Skeletal muscle cell (primary cell): ENCODE results near the gene CORT.
A peak's percentile ranks its signal among the peaks of the same experiment; 100 is the strongest.
"Not testable (repeated sequence)": the region's sequence is repeated elsewhere in the genome, so short reads cannot be mapped to it uniquely, and the experiment has no call there.

Experiments
- DNase-seq: peaks from one replicate; pipeline ENCODE4 v3.0.0-alpha.2; 2010; ENCODE audit warnings: low read depth
- H3K4me3 ChIP-seq: 2 replicates; pipeline ENCODE4 v1.5.1; 2011; ENCODE audit warnings: low read depth, mild to moderate bottlenecking, control low read depth, low read length, moderate library complexity

Gene CORT, protein sequence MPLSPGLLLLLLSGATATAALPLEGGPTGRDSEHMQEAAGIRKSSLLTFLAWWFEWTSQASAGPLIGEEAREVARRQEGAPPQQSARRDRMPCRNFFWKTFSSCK

DNA sequence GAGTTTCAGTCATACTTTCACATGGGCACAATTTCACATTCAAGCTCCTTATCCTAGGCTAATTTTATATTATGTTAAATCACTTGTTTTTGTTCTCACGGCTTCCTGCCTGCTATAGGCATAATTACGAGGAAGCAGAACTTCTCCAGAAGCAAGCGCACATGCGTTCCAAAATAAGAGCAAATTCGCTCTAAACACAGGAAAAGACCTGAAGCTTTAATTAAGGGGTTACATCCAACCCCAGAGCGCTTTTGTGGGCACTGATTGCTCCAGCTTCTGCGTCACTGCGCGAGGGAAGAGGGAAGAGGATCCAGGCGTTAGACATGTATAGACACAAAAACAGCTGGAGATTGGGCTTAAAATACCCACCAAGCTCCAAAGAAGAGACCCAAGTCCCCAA is at the start of gene CORT:
Gene CORT (plus strand): TSS at position 281 of the 400 bp plus-strand sequence. CDS start 193 bp downstream, outside the sequence.
- DNase-seq = no peak
- H3K4me3 ChIP-seq = no peak within 1 kb of the TSS

DNA sequence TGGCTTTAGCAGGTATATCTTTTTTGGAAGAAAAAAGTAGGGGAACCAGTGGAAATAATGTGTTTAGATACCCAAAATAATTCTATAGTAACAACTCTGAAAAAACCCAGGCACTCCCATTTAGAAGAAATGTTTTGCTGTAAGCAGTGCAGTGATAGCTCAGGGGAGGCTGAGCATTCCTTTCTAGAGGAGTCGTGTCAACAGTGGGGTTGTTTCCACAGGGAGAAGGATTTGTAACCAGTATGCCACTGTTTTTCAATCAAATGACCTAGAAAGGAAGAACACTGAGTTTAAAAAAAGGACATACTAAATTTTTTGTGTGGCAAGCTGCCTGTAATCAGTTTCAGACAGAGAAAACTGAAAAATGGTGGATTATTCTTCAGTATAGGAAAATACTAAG is 48.5 kb upstream of the CORT start:
- peak overlapping the region; percentile 94 for H3K4me3 ChIP-seq
- no peak for DNase-seq

DNA sequence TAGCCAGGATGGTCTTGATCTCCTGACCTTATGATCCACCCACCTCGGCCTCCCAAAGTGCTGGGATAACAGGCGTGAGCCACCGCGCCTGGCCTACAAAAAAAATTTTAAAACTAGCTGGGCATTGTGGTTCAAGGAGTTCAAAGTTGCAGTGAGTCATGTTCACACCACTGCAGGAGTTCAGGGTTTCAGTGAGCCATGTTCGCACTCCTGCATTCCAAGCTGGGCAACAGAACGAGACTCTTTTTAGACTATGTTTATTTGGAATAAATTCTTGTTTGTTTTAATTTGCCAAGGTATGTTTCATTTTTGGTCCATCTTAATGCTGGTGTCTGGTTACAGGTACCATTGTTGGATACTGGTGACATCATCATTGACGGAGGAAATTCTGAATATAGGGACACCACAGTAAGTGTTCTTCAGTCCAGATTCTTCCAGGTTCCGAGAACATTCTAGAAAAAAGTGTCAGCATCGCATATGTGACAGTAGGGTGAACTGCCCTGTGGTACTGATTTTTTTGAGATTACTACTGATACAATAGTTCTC is 47.0 kb upstream of the CORT start:
- no peak for DNase-seq
- H3K4me3 ChIP-seq = no peak overlapping the region

DNA sequence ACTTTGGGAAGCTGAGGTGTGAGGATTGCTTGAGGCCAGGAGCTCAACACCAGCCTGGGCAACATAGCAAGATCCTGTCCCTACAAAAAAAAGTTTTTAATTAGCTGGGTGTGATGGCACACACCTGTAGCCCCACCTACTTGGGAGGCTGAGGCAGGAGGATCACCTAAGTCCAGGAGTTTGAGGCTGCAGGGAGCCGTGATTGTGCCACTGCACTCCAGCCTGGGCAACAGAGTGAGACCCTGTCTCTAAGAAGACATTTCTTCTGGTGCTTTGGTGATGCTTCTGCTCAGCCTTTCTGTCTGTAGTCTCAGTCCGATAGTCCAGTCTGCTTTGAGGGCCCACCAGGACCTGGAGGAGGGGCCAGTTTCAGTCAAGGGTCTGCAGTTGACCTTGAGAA is 42.6 kb upstream of the CORT start:
- no peak overlapping the region for H3K4me3 ChIP-seq
- DNase-seq = no peak

DNA sequence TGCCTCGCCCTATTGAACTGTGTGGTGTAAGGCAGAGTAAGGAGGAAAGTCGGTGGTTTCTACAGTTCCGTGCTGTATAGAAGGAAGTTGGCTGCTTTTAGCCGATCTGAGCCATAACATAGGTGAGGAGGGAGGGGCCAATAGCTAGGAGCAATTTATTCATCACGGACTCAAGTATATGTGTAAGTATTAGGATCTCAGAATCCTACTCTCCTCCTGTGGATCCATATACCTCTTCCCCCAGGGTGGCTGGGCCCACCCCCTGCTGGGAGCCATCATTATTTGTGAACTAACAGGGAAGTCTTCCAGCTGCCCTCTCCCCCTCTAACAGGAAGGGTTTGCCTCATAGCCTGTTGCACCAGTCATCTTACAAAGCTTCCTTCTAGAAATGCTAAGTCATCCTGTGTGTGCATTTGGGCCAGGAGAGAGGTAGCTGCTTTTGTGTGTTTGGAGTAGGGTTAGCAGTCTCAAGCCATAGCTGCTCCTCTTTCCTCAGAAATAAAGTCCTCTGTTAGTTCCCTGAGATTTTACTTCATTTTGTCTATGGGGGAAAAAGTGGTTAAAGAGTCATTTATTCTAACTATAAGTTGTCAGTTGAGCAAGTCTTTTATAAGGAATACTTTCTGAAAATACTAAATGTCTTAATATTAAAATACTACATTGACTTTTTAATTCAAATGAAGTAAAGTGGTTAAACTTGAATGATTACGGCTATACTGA is 34.5 kb upstream of the CORT start:
- peak; percentile 75 for DNase-seq
- H3K4me3 ChIP-seq = no peak overlapping the region

DNA sequence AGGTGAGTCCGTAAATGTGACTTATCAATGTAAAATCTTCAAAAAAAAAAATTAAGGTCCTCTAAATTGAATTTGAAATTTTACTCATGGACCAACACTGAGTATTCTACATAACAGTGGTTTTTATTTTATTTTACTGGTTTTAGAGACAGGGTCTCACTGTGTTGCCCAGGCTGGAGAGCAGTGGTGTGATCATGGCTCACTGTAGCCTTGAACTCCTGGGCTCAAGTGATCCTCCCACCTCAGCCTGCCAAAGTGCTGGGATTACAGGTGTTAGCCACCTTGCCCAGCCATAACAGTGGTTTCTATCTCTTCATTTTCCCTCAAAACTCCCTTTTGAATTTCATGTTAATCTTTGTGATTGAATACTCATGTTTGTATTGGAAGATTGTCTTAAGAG is 33.9 kb upstream of the CORT start:
- DNase-seq, H3K4me3 ChIP-seq: not testable (repeated sequence)

DNA sequence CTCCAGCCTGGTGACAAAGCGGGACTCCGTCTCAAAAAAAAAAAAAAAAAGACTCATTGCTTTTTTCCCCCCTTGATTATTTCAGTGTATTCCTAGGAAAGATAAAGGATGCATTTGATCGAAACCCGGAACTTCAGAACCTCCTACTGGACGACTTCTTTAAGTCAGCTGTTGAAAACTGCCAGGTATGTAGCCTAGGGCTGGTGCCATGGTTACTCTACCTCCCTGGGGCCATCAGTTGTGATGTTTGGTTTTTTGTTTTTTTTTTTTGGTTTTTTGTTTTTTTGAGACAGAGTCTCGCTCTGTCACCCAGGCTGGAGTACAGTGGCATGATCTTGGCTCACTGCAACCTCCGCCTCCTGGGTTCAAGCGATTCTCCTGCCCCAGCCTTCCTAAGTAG is 31.1 kb upstream of the CORT start:
- not testable (repeated sequence) for H3K4me3 ChIP-seq, DNase-seq

DNA sequence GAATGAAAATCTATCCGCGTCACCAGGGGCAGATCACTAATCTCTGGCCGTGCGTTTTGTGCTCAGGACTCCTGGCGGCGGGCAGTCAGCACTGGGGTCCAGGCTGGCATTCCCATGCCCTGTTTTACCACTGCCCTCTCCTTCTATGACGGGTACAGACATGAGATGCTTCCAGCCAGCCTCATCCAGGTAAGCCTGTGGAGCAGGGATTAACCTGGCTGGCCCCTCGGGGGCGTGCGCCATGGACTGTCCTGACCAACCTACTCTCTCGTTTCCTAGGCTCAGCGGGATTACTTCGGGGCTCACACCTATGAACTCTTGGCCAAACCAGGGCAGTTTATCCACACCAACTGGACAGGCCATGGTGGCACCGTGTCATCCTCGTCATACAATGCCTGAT is 30.5 kb upstream of the CORT start:
- H3K4me3 ChIP-seq = no peak overlapping the region
- no peak for DNase-seq

DNA sequence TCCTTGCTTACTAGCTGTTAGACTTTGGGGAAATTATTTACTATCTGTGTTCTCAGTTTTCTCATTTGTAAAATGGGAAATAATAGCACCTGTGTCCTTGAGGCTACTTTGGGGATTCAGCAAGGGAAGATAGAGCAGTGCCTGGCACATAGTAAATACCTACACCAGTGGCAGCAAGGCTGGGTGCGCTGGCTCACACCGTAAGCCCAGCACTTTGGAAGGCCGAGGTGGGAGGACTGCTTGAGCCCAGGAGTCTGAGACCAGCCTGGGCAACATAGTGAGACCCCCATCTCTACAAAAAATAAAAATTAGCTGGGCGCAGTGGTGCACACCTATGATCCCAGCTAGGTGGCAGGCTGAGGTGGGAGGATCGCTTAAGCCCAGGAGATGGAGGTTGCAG is 28.2 kb upstream of the CORT start:
- H3K4me3 ChIP-seq = no peak overlapping the region
- no peak for DNase-seq

DNA sequence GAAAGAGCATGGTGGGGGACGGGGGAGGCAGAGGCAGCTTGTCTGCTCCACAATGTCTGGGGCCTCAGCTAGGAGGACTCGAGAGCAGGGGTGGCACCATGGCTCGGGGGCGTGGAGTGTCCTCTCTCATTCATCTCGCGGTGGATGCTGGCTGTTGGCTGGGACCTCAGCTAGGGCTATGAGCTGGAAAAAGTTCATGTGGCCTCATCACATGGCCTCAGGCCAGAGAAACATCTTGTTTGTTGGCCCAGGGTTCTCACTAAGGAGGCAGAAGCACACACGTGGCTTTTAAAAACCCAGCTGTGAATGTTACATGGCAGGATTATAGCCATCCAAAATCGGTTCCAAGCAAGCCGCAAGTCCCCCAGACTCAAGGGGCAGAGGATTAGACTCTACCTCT is 25.8 kb upstream of the CORT start:
- no peak for DNase-seq
- no peak overlapping the region for H3K4me3 ChIP-seq

DNA sequence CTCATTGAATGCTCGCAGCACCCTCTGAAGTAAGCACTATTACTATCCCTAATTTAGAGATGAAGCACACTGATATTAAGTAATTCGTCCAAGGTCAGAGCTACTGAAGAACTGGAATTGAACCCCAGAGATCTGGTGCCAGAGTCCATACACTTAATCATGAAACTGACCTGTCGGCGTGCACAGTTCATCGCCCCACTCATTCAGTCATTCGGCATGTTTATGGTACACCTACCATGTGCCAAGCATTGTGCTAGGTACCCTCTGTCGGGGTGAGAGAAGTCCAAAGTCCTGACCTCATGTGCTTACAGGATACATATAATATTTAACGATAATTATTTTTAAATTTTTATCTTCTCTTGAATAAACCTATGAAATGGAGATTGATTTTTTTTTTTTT is 25.2 kb upstream of the CORT start:
- no peak for DNase-seq

DNA sequence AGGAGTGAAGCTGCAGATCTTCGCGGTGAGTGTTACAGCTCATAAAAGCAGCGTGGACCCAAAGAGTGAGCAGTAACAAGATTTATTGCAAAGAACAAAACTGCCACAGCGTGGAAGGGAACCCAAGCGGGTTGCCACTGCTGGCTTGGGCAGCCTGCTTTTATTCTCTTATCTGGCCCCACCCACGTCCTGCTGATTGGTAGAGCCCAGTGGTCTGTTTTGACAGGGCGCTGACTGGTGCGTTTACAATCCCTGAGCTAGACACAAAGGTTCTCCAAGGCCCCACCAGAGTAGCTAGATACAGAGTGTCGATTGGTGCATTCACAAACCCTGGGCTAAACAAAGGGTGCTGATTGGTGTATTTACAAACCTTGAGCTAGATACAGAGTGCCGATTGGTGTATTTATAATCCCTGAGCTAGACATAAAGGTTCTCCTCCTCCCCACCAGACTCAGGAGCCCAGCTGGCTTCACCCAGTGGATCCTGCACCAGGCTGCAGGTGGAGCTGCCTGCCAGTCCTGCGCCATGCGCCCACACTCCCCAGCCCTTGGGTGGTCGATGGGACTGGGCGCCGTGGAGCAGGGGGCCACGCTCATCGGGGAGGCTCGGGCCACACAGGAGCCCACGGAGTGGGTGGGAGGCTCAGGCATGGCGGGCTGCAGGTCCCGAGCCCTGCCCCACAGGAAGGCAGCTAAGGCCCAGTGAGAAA is 23.9 kb upstream of the CORT start:
- DNase-seq, H3K4me3 ChIP-seq: not testable (repeated sequence)

More for the DNA sequence above, 25.2 kb upstream of the CORT start:
- H3K4me3 ChIP-seq = no peak overlapping the region

DNA sequence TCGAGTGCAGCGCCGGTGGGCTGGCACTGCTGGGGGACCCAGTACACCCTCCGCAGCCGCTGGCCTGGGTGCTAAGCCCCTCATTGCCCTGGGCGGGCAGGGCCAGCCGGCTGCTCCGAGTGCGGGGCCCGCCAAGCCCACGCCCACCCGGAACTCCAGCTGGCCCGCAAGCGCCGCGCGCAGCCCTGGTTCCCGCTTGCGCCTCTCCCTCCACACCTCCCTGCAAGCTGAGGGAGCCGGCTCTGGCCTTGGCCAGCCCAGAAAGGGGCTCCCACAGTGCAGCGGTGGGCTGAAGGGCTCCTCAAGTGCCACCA is 23.3 kb upstream of the CORT start:
- H3K4me3 ChIP-seq, DNase-seq: not testable (repeated sequence)

DNA sequence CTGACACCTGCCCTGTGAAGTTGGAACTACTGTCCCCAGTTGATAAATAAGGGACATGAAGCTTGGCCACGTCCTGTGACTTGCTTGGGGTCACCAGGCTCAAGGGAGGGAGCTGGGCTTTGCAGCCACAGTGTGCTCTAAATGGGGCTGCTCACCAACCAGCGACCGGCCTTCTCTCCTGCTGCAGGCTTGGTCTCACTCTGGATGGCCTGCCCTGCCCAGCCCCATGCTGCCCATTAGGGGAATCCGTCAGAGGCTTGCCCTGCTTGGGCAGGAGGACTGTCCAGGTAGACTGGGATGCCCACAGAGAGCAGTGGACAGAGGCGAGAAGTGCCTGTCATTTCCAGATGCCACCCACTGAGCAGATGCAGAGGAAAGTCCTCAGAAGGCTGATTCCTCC is 20.8 kb upstream of the CORT start:
- DNase-seq = no peak
- no peak overlapping the region for H3K4me3 ChIP-seq

DNA sequence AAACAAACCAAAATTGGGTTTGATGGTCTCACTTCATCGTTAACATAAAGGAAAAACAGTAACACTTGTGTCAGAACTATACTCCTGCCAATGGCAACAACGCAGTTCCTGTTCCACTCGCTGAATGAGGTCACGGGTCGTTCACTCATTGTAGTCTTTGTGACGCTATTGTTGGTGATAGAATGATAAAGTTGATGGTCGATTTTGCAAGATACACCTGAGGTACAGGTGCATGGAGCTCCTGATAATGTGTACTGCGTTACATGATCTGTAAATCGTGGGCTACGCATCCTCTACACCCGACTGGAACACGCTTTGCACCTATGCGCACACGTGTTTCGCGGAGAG is 20.0 kb upstream of the CORT start:
- no peak for DNase-seq
- H3K4me3 ChIP-seq = peak overlapping the region; percentile 81

DNA sequence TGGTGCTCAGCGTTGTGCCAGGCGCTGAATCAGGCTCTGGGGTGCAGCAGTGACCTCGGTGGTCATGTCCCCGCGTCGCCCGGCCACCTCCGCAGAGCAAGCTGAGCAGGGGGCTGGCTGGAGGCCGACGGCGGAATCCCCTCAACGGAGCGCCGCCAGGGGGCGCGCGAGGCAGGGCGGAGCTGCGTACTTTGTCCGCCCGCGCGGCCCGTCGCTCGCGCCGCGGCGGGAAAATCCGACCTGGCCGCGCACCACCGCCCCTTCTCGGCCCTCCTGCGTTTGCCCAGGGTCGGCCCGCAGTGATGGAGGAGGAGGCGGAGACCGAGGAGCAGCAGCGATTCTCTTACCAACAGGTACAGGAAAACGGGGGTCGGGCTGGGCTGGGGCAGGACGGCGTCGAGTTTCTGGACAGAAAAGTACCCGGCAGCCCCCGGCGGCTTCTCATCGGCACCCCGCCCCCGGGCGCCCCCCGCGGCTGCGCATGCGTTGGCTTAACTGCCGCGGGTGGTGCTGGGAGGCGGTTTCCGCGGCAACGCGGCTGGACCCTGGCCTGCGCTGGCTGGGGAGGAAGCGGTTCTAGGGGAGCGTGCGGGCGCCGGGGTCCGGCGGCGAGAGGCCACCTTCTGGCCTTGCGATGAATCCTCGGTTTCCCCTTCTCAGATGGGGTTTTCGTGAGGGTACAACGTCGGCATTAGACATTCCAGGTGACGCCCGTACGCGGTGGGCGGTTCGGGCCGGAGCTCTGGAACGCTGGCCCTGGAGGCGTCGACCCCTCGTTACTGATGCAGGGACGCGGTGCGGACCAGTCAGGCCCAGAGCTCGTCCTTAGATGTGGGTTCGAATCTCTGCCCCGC is 19.4 kb upstream of the CORT start, which contains the start of gene CENPS:
Gene CENPS (plus strand): TSS at position 218 of the 854 bp plus-strand sequence. CDS start 85 bp downstream, at position 303.
- peak; percentile 58 for DNase-seq
- peak within 1 kb of the TSS; percentile 81 for H3K4me3 ChIP-seq

DNA sequence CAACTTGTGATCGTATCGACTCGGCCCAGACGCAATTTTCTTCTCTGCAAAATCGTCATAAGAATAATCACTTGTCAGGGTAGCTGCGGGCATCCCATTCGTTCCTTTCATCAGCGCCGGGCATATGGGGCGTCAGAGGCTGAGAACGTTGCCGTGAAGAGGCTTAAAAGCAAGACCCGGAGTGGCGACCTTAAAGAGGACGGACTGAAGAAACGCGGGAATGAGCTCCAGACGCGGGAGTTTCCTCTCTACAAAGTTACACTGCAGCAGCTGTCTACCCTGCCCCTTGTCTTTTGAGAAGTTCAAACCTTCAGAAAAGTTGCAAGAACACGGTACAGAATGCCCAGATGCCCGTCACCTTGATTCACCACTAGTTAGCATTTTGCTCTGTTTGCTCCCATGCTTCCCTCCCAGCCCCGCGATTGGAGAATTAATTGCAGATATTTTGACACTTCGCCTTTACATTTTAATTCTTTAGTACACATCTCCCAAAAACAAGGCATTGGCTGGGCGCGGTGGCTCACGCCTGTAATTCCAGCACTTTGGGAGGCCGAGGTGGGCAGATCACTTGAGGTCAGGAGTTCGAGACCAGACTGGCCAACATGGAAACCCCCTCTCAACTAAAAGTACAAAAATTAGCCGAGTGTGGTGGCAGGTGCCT is 18.6 kb upstream of the CORT start:
- H3K4me3 ChIP-seq = peak overlapping the region; percentile 81
- no peak for DNase-seq

DNA sequence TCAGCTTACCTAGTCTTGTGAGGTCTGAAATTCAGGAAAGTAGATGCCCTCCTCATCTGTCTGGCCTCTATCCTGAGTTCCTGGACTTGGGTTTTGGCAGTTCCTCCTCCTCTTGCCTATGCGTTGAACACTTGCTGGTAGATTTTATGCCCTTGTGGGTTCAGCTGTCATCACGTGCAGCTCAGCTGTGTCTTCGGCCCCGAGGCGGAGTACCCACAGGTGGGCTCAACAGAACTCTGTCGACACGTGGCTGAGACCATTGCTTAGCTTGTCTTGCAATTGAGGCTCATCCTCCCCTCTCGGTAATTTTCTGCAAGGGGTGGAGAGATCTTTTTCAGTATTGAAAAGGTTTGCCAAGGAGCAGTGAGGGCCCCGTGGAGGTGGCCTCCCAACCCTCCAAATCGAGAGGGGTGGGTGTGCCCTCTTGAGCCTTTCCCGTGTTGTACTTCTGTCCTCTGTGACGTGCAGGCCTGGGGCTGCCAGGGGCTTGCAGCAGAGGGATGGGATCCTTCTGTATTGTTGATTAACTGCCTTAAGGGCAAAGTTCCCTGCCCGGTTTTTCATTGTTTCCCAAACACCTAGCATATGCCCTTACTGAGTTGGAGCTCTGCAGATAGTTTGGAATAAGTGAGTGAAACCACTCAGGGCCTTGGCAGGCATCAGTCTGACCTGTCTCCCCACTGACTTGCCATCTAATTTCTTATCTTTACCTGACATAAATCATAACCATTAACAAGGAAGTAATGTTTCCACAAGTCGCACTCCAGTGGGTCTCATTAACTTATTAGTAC is 16.7 kb upstream of the CORT start:
- DNase-seq = no peak
- H3K4me3 ChIP-seq = no peak overlapping the region

DNA sequence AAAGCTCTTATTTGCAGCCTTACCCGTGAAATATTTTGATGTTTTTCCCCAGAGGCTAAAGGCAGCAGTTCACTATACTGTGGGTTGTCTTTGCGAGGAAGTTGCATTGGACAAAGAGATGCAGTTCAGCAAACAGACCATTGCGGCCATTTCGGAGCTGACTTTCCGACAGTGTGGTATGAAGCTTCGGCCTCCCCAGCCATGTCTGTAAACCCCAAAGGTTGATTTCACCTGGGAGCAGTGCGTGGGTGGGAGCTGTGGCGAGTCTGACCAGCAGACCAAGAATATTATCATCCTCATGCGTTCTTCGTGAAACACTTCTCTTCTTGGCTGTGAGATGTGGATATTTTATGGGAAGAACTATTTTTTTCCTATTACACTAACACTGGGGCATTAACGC is 16.0 kb upstream of the CORT start:
- DNase-seq = no peak
- H3K4me3 ChIP-seq = no peak overlapping the region
